DND-41 (cell line): ENCODE data around the gene NKPD1.

ENCODE experiments used
- CTCF ChIP-seq: IDR thresholded peaks from 2 replicates; pipeline ENCODE4 v1.5.1; 2012; ENCODE audit warnings: borderline replicate concordance, low read length, moderate library complexity, mild to moderate bottlenecking; ENCODE audit not compliant: poor library complexity, severe bottlenecking; ENCODE audit errors: extremely low read depth
- EZH2 ChIP-seq: IDR thresholded peaks from 3 replicates; pipeline ENCODE4 v1.6.1; 2012; ENCODE audit warnings: borderline replicate concordance, low read depth, mild to moderate bottlenecking, moderate library complexity, low read length, inconsistent platforms; ENCODE audit not compliant: severe bottlenecking

DNA sequence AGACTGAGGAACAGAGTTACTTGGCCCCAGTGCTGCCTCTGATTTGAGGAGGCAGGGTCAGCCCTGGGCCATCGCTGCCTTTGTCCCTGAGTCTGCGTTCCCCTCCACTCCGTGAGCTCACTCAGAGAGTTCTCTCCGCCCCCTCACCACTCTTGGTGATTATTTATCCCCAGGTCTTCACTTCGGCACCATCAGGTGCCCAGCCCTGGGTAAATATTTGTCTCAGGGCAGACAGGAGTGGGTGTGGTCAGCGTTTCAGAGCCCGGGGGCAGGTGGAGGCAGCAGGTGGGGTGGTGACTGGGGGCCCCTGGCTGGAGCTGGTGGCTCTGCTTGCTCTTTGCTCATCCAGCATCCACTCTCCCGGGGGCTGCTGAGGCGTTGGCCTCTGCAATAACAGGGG, 47.2 kb downstream of the NKPD1 start:
- TF ChIP-seq CTCF (no peak), EZH2 (no peak)
